ENCODE data around the gene POTEJ.
"Not testable (repeated sequence)": the region's sequence is repeated elsewhere in the genome, so short reads cannot be mapped to it uniquely, and the experiment has no call there.

DNA sequence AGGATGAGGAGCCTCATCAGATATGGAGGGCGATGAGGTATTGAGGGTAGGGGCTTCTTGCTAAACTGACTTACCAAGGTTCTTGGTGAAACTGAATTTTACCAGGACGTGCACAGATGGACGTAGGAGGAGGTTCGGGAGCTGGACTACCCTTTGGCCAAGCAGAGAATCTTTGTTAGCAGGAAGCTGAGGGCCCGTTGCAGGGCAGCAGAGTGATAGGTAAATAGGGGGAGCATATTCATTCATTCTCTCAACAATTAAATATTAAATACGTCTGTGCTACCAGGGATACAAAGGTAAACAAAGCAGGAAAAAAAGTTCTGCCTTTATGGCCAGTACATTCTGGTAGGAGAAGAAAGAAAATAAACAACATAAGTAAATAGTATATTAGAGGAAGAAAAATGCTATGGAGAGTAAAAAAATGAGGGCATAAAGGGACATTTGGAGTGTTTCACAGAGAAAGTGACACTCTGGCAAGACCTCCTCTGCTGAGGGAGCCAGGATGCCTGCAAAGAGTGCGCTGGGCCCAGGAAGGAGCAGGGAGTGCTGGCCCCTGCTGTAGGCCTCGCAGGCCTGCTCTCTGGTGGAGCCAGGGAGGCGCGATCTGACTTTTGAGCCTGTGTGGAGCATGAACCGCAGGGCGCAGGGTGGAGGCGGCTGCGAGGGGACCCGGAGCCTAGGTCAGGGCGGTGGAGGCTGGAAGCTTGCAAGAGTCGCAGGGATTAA is 2.8 kb upstream of the POTEJ start:
- TF ChIP-seq, protein P1, sequence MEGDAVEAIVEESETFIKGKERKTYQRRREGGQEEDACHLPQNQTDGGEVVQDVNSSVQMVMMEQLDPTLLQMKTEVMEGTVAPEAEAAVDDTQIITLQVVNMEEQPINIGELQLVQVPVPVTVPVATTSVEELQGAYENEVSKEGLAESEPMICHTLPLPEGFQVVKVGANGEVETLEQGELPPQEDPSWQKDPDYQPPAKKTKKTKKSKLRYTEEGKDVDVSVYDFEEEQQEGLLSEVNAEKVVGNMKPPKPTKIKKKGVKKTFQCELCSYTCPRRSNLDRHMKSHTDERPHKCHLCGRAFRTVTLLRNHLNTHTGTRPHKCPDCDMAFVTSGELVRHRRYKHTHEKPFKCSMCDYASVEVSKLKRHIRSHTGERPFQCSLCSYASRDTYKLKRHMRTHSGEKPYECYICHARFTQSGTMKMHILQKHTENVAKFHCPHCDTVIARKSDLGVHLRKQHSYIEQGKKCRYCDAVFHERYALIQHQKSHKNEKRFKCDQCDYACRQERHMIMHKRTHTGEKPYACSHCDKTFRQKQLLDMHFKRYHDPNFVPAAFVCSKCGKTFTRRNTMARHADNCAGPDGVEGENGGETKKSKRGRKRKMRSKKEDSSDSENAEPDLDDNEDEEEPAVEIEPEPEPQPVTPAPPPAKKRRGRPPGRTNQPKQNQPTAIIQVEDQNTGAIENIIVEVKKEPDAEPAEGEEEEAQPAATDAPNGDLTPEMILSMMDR (IDR thresholded peaks at IDR 0.05 in 8 of 11, conservative IDR thresholded peaks at IDR 0.05 in 3 of 11), result not testable (repeated sequence)
- not testable (repeated sequence) for TF ChIP-seq POLR2A, POLR2AphosphoS5 (IDR thresholded peaks at IDR 0.05)
